Fibroblast of skin of right quadriceps (primary cell): ENCODE measurements around the gene EEFSEC.

Source experiments
- DNase-seq: peaks from one replicate; pipeline ENCODE4 v3.0.0-alpha.2; 2013

The EEFSEC gene

DNA sequence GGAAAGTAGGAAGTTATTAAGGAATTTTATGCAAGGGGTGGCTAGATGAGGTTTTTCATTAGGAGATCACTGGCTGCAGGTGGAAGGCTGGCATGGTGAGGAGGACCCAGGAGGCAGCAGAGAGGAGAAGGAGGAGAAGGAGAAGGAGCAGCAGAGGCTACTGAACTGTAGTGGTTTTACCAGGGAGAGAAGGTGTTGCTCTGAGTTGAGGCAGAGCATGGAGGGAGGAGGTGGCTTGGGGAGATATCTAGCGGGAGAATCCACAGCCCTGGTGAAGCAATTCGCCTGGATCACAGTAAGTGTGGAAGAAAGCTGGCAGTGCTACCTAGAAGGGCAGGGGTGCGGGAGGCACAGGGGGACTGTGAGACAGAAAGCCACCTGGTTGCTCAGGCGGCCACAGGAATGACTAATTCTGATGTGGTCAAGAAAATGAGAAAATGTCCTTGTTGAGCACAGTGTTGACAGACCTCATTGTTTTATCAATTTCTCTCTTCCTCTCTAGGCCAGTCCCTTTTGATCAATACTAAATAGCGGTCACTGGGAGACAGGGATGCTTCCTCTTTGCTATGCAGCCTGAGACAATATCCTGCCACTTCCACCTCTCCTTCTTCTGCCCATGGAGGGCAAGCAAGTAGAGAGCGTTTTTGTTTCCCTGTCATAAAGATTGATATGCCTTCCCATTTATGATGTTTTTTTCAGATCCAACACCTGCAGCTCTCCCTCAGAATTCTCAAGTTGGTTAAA, 94.6 kb downstream of the EEFSEC start:
- DNase-seq = no peak

DNA sequence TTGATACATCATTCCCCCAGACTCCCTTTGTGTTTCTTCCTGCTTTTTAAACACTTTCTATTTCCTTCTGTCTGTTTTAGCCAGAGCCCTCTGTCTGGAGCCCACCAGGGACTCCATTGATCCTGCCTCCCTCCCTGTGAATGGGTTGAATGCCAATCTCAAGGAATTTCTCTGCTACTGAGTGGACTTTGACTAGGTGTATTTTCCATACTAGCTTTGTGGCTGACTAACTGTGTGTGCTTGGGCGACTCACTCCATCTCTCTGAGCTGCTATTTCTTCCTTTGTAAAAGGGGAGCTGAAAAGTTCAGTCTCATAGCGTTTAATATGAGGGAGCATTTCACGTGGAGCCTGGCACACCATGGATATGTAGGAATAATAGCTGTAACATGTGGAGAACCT, 98.8 kb downstream of the EEFSEC start:
- no peak for DNase-seq

GRCh38 chr3:128253150-128253549, 99.9 kb downstream of the EEFSEC start:
- no peak for DNase-seq

DNA sequence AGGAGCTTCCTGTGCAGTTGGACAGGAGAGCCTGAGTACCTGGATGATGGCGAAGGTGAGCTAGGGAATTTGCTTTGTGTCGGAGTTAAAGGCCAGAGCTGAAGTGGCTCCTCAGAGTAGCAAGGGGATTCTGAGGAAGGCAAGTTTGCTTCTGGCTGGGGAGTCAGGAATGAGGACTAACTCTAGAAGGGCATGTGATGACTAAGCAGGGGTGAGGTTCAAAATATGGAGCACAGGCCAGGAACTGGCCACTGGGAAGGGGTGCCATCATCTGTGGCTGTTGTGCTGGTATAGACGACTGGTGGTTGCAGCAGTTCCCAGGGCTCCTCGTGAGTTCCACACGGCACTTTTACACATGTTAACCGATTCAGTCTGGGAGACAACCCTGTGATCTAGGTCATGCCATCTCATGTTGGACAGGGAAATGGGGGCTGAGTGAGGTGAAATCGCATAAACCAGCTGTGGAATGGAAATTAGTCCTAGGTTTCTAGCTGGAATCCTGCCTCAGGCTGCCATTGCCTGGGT, 100.8 kb downstream of the EEFSEC start:
- no peak for DNase-seq

- no peak for DNase-seq
These were observed 101.7 kb downstream of the EEFSEC start for GRCh38 chr3:128254967-128255366.

- DNase-seq = no peak
These were observed 102.8 kb downstream of the EEFSEC start for GRCh38 chr3:128256131-128256530.

DNA sequence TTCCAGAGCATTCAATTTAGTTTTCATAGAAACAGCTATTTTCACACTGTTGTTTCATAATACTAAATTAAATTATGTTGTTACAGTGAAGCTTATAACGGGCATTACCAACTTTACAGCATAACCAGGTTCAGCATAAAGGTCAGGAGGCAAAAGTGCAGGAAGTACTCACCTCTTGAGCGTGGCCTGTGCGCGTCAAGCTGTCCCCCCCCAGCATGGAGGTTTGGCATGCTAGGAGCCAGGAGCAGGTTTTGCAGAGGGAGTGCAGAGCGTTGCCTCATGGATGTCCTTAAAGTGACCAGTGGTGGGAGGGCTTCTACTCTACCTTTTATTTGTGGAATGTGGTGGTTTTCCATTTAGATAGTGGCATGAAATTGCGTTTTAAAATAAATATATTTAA, 104.4 kb downstream of the EEFSEC start:
- no peak for DNase-seq

GRCh38 chr3:128260275-128260674, 107.0 kb downstream of the EEFSEC start:
- no peak for DNase-seq

- no peak for DNase-seq
These were observed 109.2 kb downstream of the EEFSEC start for GRCh38 chr3:128262457-128262856.

GRCh38 chr3:128263118-128263517, 109.8 kb downstream of the EEFSEC start:
- no peak for DNase-seq

DNA sequence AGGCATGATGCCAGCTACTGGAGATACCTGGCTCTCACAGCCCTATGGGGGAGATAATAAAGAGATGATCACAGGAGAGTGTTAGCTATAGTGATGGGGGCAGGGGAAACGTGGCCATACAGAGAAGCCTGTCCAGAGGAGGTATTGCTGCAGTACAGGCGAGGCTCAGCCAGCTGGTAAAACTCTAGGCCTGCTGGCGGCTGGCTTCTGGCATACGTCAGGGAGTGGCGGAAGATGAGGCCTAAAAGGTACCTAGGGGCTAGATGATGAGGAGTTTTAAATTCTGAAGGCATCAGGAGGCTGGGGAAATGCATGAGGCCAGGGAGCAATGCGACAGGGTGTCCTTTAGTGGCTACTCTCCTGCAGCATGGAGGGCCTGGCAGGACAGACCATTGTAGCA, 110.7 kb downstream of the EEFSEC start:
- no peak for DNase-seq

- no peak for DNase-seq
These were observed 113.2 kb downstream of the EEFSEC start for GRCh38 chr3:128266453-128266852.

- DNase-seq = no peak
These were observed 114.3 kb downstream of the EEFSEC start for GRCh38 chr3:128267541-128267940.

DNA sequence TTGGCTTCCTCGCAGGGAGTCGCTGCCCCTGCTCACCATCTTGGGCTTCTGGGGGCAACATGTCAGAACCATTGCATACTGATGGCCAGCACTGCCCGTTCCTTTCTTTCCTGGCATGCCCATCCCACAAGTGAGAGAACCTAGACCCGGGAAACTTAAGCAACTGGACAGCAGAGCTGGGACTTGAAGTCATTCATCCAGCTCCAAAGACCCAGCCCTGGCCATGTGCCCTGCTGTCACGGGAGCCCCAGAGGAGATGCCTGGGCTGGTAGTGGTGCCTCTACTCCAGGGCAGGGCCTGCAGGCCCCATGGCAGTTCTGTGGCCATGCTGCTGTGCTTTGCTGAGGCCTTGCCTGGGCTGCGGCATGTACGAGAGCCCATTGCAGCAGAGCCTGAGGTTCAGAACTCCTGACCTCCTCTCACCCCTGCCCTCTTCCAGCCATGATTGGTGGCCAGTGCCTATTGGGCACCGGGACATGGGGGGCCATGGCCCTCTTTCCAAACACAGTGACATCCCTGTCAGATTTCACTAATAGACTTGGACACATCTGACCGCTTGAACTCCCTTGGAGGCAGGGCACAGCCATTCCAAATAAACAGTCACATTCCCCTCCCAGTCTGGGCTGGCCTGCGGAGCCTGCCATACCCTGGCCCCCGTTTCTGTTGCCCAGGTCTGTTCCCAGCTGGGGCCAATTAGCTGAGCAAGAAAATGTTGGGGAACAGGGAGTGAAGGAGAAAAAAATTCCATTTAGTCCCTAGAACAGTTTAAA, 115.9 kb downstream of the EEFSEC start:
- no peak for DNase-seq

GRCh38 chr3:128269796-128270195, 116.5 kb downstream of the EEFSEC start:
- DNase-seq = no peak

- no peak for DNase-seq
These were observed 117.5 kb downstream of the EEFSEC start for GRCh38 chr3:128270559-128271492.

DNA sequence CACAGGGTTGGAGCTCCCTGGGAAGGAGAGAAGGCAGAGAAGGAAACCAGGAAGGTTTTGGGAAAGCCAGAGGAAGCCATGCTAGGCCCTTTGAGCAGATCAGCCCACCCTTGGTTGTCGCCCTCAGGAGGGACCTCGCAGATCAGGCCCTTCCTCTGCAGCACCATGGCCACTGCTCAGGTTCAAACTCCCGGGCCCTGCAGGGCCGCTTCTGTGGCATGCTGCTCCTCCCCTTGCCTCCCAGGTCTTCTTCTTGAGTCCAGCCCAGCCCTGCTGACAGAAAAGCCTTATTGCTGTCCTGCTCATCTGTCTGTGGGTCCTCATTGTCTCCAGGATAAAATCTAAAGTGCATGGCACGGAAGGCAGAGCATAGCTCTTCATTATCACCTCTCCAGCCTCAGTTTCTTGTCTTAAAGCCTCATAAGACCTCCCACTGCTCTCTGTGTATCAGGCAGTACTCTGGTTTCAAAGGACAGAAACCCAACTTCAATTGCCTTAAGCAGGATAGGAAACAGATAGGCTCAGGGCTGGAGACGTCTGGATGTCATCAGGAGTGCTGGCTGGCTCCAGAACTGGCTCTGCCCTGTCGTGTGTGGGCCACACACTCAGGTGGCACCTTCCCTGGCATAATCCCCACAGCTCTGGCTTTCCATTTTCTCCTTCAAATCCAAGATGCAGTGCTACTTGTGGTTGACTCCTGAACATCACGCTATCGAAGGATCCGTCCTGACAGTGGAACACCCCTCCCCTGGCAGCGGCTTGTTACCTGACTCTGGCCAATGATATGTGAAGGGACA, 118.5 kb downstream of the EEFSEC start:
- no peak for DNase-seq

DNA sequence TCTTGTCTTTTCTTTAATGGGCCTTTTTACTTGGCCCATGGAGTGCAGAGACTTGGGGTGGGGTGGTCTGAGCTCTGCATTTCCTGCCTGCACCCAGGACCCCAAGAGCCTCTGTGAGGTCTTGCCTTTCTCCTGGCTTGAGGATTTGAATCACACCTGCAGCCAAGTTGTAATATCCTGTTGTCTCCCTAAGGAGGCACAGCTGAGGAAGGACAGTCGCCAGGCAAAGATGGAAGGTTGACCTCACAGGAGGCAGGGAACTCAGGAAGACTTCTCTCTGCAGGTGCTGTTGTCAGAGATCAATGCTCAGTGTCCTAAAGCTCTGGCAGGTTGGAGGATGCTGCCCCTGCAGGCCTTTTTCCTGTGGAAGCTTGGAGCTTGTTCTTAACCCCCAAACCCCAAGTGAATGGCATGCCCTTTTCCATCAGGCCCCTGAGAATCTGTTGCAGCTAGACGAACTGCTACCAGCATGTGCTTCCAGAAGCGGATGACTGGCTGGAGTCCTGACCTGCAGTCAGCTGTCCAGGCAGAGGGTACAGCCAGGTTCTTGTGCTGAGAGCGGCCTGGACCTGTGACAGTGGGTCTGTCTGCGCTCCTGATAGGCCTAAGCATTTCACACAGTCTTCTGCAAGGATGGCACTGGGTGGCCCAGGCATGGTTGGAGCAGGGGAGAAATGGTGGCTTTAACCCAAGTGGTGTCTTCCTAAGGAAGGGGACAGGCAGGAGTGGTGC, 120.0 kb downstream of the EEFSEC start:
- DNase-seq = no peak

DNA sequence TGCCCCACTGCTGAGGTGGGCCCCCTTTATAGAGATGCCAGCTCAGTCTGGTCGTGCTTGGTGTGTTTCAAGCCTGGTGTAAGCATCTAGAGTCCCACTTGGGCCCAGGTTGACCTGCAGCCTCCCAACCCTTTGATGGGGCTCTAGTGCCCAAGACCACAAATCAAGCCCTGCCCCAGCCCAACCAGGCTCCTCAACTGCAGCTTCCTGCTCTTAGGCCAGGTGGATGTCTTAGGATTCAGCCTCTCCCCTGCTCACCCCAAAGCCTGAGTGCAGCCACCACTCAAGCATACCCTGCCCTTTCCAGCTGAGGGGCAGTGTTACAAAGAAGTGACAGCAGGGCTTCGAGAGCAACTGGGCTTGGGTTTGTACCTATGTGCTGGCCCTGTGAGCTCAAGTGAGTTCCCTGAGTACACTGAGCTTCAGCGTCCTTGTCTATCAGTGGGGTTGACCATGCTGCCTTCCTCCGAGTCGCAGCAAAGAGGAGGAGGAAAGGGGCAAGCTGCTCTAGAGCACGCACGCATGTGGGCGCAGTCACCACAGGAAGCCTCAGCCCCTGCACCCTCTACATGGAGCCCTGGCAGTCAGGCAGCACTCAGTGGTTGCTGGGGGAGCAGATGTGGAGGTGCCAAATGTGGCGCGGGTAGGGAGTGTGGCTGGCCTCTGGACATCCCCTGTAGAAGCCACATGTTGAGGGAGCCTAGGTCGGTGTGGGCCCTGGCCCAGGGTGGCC, 120.7 kb downstream of the EEFSEC start:
- no peak for DNase-seq

DNA sequence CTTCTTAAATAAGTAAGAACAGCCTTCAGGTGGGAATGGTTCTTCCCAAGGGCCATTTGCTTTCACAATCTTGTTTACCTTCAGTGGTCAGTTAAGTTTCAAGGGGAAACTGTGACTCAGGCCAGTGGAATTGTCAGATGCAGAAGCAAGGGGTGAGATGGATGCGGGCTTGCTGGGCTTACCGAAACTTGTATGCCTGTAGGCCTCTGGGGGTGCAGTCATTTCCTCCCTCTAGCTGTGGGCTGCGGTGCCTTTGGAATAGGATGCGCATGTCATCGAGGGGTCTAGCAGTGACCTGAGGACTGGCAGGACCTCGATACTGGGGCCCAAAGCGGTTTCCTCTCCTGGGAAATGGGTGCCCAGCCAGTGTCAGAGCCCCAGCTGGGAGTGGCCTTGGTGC, 121.6 kb downstream of the EEFSEC start:
- DNase-seq = peak; percentile 75
